Panc1 (cell line): ENCODE data around the gene LAYN.

Source experiments
- POLR2AphosphoS5 ChIP-seq: IDR thresholded peaks from 2 replicates; pipeline ENCODE4 v1.6.1; 2012; ENCODE audit warnings: mild to moderate bottlenecking, low read depth, low read length, moderate library complexity
- SIN3A ChIP-seq: IDR thresholded peaks from 2 replicates; pipeline ENCODE4 v1.6.1; 2012; ENCODE audit warnings: low read depth, mild to moderate bottlenecking, low read length, moderate library complexity, borderline replicate concordance; ENCODE audit not compliant: insufficient read depth
- TCF7L2 ChIP-seq: IDR thresholded peaks from 2 replicates; pipeline ENCODE4 v1.6.1; 2011; ENCODE audit warnings: mild to moderate bottlenecking, low read depth, low read length, inconsistent platforms
- TF ChIP-seq, protein P1 (sequence below): fragments of 450-650 bp; IDR thresholded peaks from 2 replicates; pipeline ENCODE4 v1.5.1; 2017; ENCODE audit warnings: mild to moderate bottlenecking
- TF ChIP-seq, protein P2 (sequence below), 2 experiments: IDR thresholded peaks; 2 replicates each; pipeline ENCODE4 v1.6.1; 2011 to 2012; ENCODE audit warnings: low read depth in 2 of 2, control low read depth in 1 of 2, low read length in 1 of 2, mild to moderate bottlenecking in 1 of 2, moderate library complexity in 1 of 2; ENCODE audit not compliant: insufficient read depth in 1 of 2

DNA sequence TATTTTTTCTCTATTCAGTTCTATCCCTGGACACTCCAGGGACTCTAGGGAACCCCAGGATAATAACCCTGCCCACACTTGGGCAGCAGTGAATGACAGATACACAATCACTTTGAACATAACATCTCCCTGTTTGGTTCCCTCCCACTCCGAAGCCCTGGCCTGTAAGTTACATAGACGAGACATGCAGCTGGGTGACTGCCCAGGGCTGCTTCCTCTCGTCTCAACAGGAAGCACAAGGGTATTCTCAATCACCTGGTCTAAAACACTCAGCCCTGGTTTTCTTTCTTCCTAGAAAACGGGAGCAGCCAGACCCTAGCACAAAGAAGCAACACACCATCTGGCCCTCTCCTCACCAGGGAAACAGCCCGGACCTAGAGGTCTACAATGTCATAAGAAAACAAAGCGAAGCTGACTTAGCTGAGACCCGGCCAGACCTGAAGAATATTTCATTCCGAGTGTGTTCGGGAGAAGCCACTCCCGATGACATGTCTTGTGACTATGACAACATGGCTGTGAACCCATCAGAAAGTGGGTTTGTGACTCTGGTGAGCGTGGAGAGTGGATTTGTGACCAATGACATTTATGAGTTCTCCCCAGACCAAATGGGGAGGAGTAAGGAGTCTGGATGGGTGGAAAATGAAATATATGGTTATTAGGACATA lies 19.4 kb downstream of the LAYN start:
- TF ChIP-seq, protein P1, sequence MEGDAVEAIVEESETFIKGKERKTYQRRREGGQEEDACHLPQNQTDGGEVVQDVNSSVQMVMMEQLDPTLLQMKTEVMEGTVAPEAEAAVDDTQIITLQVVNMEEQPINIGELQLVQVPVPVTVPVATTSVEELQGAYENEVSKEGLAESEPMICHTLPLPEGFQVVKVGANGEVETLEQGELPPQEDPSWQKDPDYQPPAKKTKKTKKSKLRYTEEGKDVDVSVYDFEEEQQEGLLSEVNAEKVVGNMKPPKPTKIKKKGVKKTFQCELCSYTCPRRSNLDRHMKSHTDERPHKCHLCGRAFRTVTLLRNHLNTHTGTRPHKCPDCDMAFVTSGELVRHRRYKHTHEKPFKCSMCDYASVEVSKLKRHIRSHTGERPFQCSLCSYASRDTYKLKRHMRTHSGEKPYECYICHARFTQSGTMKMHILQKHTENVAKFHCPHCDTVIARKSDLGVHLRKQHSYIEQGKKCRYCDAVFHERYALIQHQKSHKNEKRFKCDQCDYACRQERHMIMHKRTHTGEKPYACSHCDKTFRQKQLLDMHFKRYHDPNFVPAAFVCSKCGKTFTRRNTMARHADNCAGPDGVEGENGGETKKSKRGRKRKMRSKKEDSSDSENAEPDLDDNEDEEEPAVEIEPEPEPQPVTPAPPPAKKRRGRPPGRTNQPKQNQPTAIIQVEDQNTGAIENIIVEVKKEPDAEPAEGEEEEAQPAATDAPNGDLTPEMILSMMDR: no peak
- TF ChIP-seq POLR2AphosphoS5 (no peak), SIN3A (no peak), TCF7L2 (no peak)
- TF ChIP-seq, protein P2, sequence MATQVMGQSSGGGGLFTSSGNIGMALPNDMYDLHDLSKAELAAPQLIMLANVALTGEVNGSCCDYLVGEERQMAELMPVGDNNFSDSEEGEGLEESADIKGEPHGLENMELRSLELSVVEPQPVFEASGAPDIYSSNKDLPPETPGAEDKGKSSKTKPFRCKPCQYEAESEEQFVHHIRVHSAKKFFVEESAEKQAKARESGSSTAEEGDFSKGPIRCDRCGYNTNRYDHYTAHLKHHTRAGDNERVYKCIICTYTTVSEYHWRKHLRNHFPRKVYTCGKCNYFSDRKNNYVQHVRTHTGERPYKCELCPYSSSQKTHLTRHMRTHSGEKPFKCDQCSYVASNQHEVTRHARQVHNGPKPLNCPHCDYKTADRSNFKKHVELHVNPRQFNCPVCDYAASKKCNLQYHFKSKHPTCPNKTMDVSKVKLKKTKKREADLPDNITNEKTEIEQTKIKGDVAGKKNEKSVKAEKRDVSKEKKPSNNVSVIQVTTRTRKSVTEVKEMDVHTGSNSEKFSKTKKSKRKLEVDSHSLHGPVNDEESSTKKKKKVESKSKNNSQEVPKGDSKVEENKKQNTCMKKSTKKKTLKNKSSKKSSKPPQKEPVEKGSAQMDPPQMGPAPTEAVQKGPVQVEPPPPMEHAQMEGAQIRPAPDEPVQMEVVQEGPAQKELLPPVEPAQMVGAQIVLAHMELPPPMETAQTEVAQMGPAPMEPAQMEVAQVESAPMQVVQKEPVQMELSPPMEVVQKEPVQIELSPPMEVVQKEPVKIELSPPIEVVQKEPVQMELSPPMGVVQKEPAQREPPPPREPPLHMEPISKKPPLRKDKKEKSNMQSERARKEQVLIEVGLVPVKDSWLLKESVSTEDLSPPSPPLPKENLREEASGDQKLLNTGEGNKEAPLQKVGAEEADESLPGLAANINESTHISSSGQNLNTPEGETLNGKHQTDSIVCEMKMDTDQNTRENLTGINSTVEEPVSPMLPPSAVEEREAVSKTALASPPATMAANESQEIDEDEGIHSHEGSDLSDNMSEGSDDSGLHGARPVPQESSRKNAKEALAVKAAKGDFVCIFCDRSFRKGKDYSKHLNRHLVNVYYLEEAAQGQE (IDR thresholded peaks at IDR 0.05; ENCODE audit: insufficient read depth in 1 of 2, low read depth in 2 of 2, low read length in 1 of 2): no peak
